ENCODE measurements around the gene ZNF212. TPM values are rescaled to one million over a fixed set of nuclear protein-coding genes. Genes with fewer than 3 reads are reported as not detected.

Gene ZNF212
- total and polyA plus RNA-seq, 2 donors (not counting 1 experiment from before 2014, with no cell fraction given) = 4.2 to 4.8 TPM

- no peak overlapping the region for H3K27ac ChIP-seq (ENCODE audit: insufficient read depth, low read length)
- H3K4me2 ChIP-seq (ENCODE audit: extremely low read depth, insufficient read depth, low read length) = no peak overlapping the region
- H3K36me3 ChIP-seq (ENCODE audit: control insufficient read depth, insufficient read depth, low read length) = no peaks in the 10 kb centered on the region
- no peaks in the 10 kb centered on the region for H3K27me3 ChIP-seq (ENCODE audit: control insufficient read depth, insufficient read depth, low read length)
- no peak overlapping the region for H3K4me3 ChIP-seq (replicated peaks in 1 of 4; ENCODE audit: control extremely low read depth in 1 of 4, insufficient read depth in 1 of 4, low read depth in 3 of 4, low read length in 4 of 4)
- H3K9me3 ChIP-seq (ENCODE audit: control insufficient read depth, insufficient read depth, low read depth, low read length) = no peaks in the 10 kb centered on the region
- no peaks in the 10 kb centered on the region for H4K20me1 ChIP-seq (ENCODE audit: control insufficient read depth, extremely low read depth, insufficient read depth, low read length)
- H2AFZ ChIP-seq (ENCODE audit: low read length) = no peak overlapping the region
- no peak overlapping the region for H3K9ac ChIP-seq (ENCODE audit: insufficient read depth, low read length)
- TF ChIP-seq EZH2 (IDR thresholded peaks at IDR 0.05; ENCODE audit: low read length, missing control alignments) = no peak
- no peak for TF ChIP-seq CTCF (conservative IDR thresholded peaks at IDR 0.05 in 1 of 2, IDR thresholded peaks at IDR 0.05 in 1 of 2; ENCODE audit: low read depth in 1 of 2, low read length in 2 of 2)
- H3K4me1 ChIP-seq (ENCODE audit: control insufficient read depth, extremely low read depth, insufficient read depth, low read length) = peaks cover 10% of the 10 kb centered on the region
- peaks cover 20% of the 10 kb centered on the region for H3K79me2 ChIP-seq (ENCODE audit: control insufficient read depth, insufficient read depth, low read length)
- DNase-seq (ENCODE audit: low read depth in 2 of 2) = no peak
Observed at GRCh38 chr7:149238051-149238450, 1.4 kb upstream of the ZNF212 start.

- no peaks in the 10 kb centered on the region for H4K20me1 ChIP-seq (ENCODE audit: control insufficient read depth, extremely low read depth, insufficient read depth, low read length)
- DNase-seq (ENCODE audit: low read depth in 2 of 2) = no peak
- H3K79me2 ChIP-seq (ENCODE audit: control insufficient read depth, insufficient read depth, low read length) = peaks cover 24% of the 10 kb centered on the region
- no peak overlapping the region for H3K9ac ChIP-seq (ENCODE audit: insufficient read depth, low read length)
- no peaks in the 10 kb centered on the region for H3K9me3 ChIP-seq (ENCODE audit: control insufficient read depth, insufficient read depth, low read depth, low read length)
- peaks cover 15% of the 10 kb centered on the region for H3K4me1 ChIP-seq (ENCODE audit: control insufficient read depth, extremely low read depth, insufficient read depth, low read length)
- H3K4me2 ChIP-seq (ENCODE audit: extremely low read depth, insufficient read depth, low read length) = peak overlapping the region; percentile 93
- TF ChIP-seq EZH2 (IDR thresholded peaks at IDR 0.05; ENCODE audit: low read length, missing control alignments) (no peak), CTCF (conservative IDR thresholded peaks at IDR 0.05 in 1 of 2, IDR thresholded peaks at IDR 0.05 in 1 of 2; ENCODE audit: low read depth in 1 of 2, low read length in 2 of 2) (no peak)
- H2AFZ ChIP-seq (ENCODE audit: low read length) = no peak overlapping the region
- H3K36me3 ChIP-seq (ENCODE audit: control insufficient read depth, insufficient read depth, low read length) = no peaks in the 10 kb centered on the region
- no peak overlapping the region for H3K27ac ChIP-seq (ENCODE audit: insufficient read depth, low read length)
- H3K27me3 ChIP-seq (ENCODE audit: control insufficient read depth, insufficient read depth, low read length) = no peaks in the 10 kb centered on the region
- H3K4me3 ChIP-seq (replicated peaks in 1 of 4; ENCODE audit: control extremely low read depth in 1 of 4, insufficient read depth in 1 of 4, low read depth in 3 of 4, low read length in 4 of 4) = peak overlapping the region; percentile 93 to 98 (median 96)
Observed at GRCh38 chr7:149240637-149241036, 1.2 kb downstream of the ZNF212 start.

GRCh38 chr7:149241696-149242095 is 2.2 kb downstream of the ZNF212 start:
- no peak for DNase-seq (ENCODE audit: low read depth in 2 of 2)
- Histone ChIP-seq H3K79me2 (ENCODE audit: control insufficient read depth, insufficient read depth, low read length) (peaks cover 25% of the 10 kb centered on the region), H3K9me3 (ENCODE audit: control insufficient read depth, insufficient read depth, low read depth, low read length) (no peaks in the 10 kb centered on the region)

More at GRCh38 chr7:149241696-149242095, 2.2 kb downstream of the ZNF212 start:
- no peaks in the 10 kb centered on the region for H3K36me3 ChIP-seq (ENCODE audit: control insufficient read depth, insufficient read depth, low read length)
- peaks cover 16% of the 10 kb centered on the region for H3K4me1 ChIP-seq (ENCODE audit: control insufficient read depth, extremely low read depth, insufficient read depth, low read length)
- no peak overlapping the region for H3K4me2 ChIP-seq (ENCODE audit: extremely low read depth, insufficient read depth, low read length)
- no peaks in the 10 kb centered on the region for H4K20me1 ChIP-seq (ENCODE audit: control insufficient read depth, extremely low read depth, insufficient read depth, low read length)
- H3K27me3 ChIP-seq (ENCODE audit: control insufficient read depth, insufficient read depth, low read length) = no peaks in the 10 kb centered on the region
- no peak overlapping the region for H3K9ac ChIP-seq (ENCODE audit: insufficient read depth, low read length)
- TF ChIP-seq CTCF (conservative IDR thresholded peaks at IDR 0.05 in 1 of 2, IDR thresholded peaks at IDR 0.05 in 1 of 2; ENCODE audit: low read depth in 1 of 2, low read length in 2 of 2) (no peak), EZH2 (IDR thresholded peaks at IDR 0.05; ENCODE audit: low read length, missing control alignments) (no peak)
- no peak overlapping the region for H3K4me3 ChIP-seq (replicated peaks in 1 of 4; ENCODE audit: control extremely low read depth in 1 of 4, insufficient read depth in 1 of 4, low read depth in 3 of 4, low read length in 4 of 4)
- no peak overlapping the region for H3K27ac ChIP-seq (ENCODE audit: insufficient read depth, low read length)
- no peak overlapping the region for H2AFZ ChIP-seq (ENCODE audit: low read length)

All from fibroblast of lung (primary cell).